Measurements from ENCODE around the gene NFATC1. TPM values are rescaled to one million over a fixed set of nuclear protein-coding genes. Genes with fewer than 3 reads are reported as not detected.

NFATC1 gene
- total and polyA plus RNA-seq, 8 donors = 3.4 to 7.9 (median 4.4) TPM

- H3K9me3 ChIP-seq = no peaks in the 10 kb centered on the region
- TF ChIP-seq CTCF (IDR thresholded peaks at IDR 0.05) = no peak
- H3K36me3 ChIP-seq = no peaks in the 10 kb centered on the region
- DNase-seq = peak; percentile 87 to 96 (median 94)
- peaks cover 0 to 20% (median 3%) of the 10 kb centered on the region in 4 donors for H3K27me3 ChIP-seq
- intact Hi-C loops (cut with DNase I) = no loop called here
- WGBS, 2 donors = 1% methylated on average over 46 to 77 of the region's 83 CpGs
- peak overlapping the region; percentile 31 to 57 (median 45) for H3K4me3 ChIP-seq
- H3K27ac ChIP-seq = peak overlapping the region; percentile 26 to 87 (median 70)
- ATAC-seq = peak; percentile 79 to 90 (median 88)
- no peak for FAIRE-seq
- peaks cover 0 to 14% (median 10%) of the 10 kb centered on the region in 3 donors for H3K4me1 ChIP-seq
Measured at GRCh38 chr18:79393635-79394533, 1.8 kb upstream of the NFATC1 start.

GRCh38 chr18:79394534-79395307 is 1.0 kb upstream of the NFATC1 start:
- DNase-seq = peak in 2 of 6 donors; percentile 57 to 65
- WGBS, 2 donors = 2 to 3% methylated on average over 53 to 67 of the region's 67 CpGs
- peak; percentile 26 to 45 (median 31) for ATAC-seq
- peak overlapping the region; percentile 31 to 57 (median 45) for H3K4me3 ChIP-seq
- intact Hi-C loops (cut with DNase I) = no loop called here
- no peak for FAIRE-seq
- peaks cover 0 to 14% (median 3%) of the 10 kb centered on the region in 4 donors for H3K27me3 ChIP-seq
- peak overlapping the region; percentile 26 to 87 (median 70) for H3K27ac ChIP-seq
- H3K9me3 ChIP-seq = no peaks in the 10 kb centered on the region
- H3K4me1 ChIP-seq = peaks cover 0 to 14% (median 10%) of the 10 kb centered on the region in 3 donors
- no peaks in the 10 kb centered on the region for H3K36me3 ChIP-seq
- no peak for TF ChIP-seq CTCF (IDR thresholded peaks at IDR 0.05)

GRCh38 chr18:79395308-79395640 is 456 bp upstream of the NFATC1 start:
- H3K4me3 ChIP-seq = peak overlapping the region in 2 of 4 donors; percentile 55 to 57
- FAIRE-seq (no peak), ATAC-seq (no peak), DNase-seq (no peak)
- H3K27ac ChIP-seq = peak overlapping the region in 2 of 4 donors; percentile 83 to 87
- H3K9me3 ChIP-seq = no peaks in the 10 kb centered on the region
- H3K36me3 ChIP-seq = no peaks in the 10 kb centered on the region
- 1 to 7% methylated on average over 12 to 24 of the region's 34 CpGs for WGBS, 2 donors
- intact Hi-C loops (cut with DNase I) = no loop called here
- peaks cover 0 to 13% (median 2%) of the 10 kb centered on the region in 4 donors for H3K27me3 ChIP-seq
- TF ChIP-seq CTCF (IDR thresholded peaks at IDR 0.05) = no peak
- H3K4me1 ChIP-seq = peaks cover 0 to 14% (median 10%) of the 10 kb centered on the region in 3 donors

GRCh38 chr18:79396431-79397246 is 909 bp downstream of the NFATC1 start:
- intact Hi-C loops (cut with DNase I) = no loop called here
- H3K4me1 ChIP-seq = peaks cover 0 to 14% (median 10%) of the 10 kb centered on the region in 3 donors
- peak overlapping the region; percentile 31 to 64 (median 40) for H3K4me3 ChIP-seq
- FAIRE-seq = no peak
- peaks cover 0 to 5% (median 0%) of the 10 kb centered on the region in 4 donors for H3K27me3 ChIP-seq
- no peak overlapping the region for H3K27ac ChIP-seq
- TF ChIP-seq CTCF (IDR thresholded peaks at IDR 0.05) = no peak
- DNase-seq = peak in 3 of 6 donors; percentile 39 to 83 (median 44)
- no peaks in the 10 kb centered on the region for H3K36me3 ChIP-seq
- ATAC-seq = peak in 2 of 4 donors; percentile 9 to 13
- H3K9me3 ChIP-seq = no peaks in the 10 kb centered on the region
- 9 to 11% methylated on average over 34 to 68 of the region's 68 CpGs for WGBS, 2 donors
